Liver (tissue), 3 donors: Measurements from ENCODE around the gene TSPAN15.

ENCODE experiments used
- ATF3 ChIP-seq: IDR thresholded peaks from 2 replicates; pipeline ENCODE4 v1.6.1; 2016; ENCODE audit warnings: antibody characterized with exemption
- EGR1 ChIP-seq, 2 donors: IDR thresholded peaks; 2 replicates each; pipeline ENCODE4 v1.6.1; 2016 to 2018; ENCODE audit warnings: antibody characterized with exemption in 2 of 2, low read depth in 2 of 2
- GABPA ChIP-seq, 2 donors: IDR thresholded peaks in 1 of 2; conservative IDR thresholded peaks in 1 of 2; 2 replicates each; pipeline ENCODE4 v1.6.1; 2016; ENCODE audit warnings: antibody characterized with exemption in 2 of 2, mild to moderate bottlenecking in 1 of 2, moderate library complexity in 1 of 2
- HNF4G ChIP-seq: IDR thresholded peaks from 2 replicates; pipeline ENCODE4 v1.6.1; 2016; ENCODE audit warnings: antibody characterized with exemption
- RAD21 ChIP-seq, 2 donors: IDR thresholded peaks; 2 replicates each; pipeline ENCODE4 v1.6.1; 2016; ENCODE audit warnings: antibody characterized with exemption in 2 of 2, mild to moderate bottlenecking in 2 of 2
- RXRA ChIP-seq, 2 donors: IDR thresholded peaks; 2 replicates each; pipeline ENCODE4 v1.6.1; 2017 to 2018; ENCODE audit warnings: antibody characterized with exemption in 2 of 2, mild to moderate bottlenecking in 1 of 2
- SP1 ChIP-seq: IDR thresholded peaks from 2 replicates; pipeline ENCODE4 v1.6.1; 2018; ENCODE audit warnings: antibody characterized with exemption, mild to moderate bottlenecking
- TAF1 ChIP-seq: conservative IDR thresholded peaks from 2 replicates; pipeline ENCODE4 v1.6.1; 2016; ENCODE audit warnings: antibody characterized with exemption, mild to moderate bottlenecking
- YY1 ChIP-seq: IDR thresholded peaks from 2 replicates; pipeline ENCODE4 v1.6.1; 2016; ENCODE audit warnings: antibody characterized with exemption, mild to moderate bottlenecking
- TF ChIP-seq, protein P1 (sequence below): fragments of 150-350 bp; IDR thresholded peaks from 2 replicates; pipeline ENCODE4 v1.5.1; 2017; ENCODE audit warnings: improper control_type of control experiment, low read depth, low read length; ENCODE audit not compliant: missing input control
- TF ChIP-seq, protein P2 (sequence below): IDR thresholded peaks from 2 replicates; pipeline ENCODE4 v1.6.1; 2016; ENCODE audit warnings: antibody characterized with exemption
- donor health status: healthy.
- donor health status: healthy.

GRCh38 chr10:69463886-69464285 is 12.6 kb downstream of the TSPAN15 start:
- TF ChIP-seq, protein P1, sequence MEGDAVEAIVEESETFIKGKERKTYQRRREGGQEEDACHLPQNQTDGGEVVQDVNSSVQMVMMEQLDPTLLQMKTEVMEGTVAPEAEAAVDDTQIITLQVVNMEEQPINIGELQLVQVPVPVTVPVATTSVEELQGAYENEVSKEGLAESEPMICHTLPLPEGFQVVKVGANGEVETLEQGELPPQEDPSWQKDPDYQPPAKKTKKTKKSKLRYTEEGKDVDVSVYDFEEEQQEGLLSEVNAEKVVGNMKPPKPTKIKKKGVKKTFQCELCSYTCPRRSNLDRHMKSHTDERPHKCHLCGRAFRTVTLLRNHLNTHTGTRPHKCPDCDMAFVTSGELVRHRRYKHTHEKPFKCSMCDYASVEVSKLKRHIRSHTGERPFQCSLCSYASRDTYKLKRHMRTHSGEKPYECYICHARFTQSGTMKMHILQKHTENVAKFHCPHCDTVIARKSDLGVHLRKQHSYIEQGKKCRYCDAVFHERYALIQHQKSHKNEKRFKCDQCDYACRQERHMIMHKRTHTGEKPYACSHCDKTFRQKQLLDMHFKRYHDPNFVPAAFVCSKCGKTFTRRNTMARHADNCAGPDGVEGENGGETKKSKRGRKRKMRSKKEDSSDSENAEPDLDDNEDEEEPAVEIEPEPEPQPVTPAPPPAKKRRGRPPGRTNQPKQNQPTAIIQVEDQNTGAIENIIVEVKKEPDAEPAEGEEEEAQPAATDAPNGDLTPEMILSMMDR, result no peak
- TF ChIP-seq YY1 (no peak), SP1 (no peak), RAD21 (IDR thresholded peaks at IDR 0.05) (no peak), EGR1 (IDR thresholded peaks at IDR 0.05; ENCODE audit: low read depth in 2 of 2) (no peak), RXRA (IDR thresholded peaks at IDR 0.05) (no peak), GABPA (IDR thresholded peaks at IDR 0.05 in 1 of 2, conservative IDR thresholded peaks at IDR 0.05 in 1 of 2) (no peak), ATF3 (no peak), HNF4G (no peak), TAF1 (no peak)
- TF ChIP-seq, protein P2, sequence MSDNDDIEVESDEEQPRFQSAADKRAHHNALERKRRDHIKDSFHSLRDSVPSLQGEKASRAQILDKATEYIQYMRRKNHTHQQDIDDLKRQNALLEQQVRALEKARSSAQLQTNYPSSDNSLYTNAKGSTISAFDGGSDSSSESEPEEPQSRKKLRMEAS, result no peak
